H9 (cell line): ENCODE results near the gene SDR42E1. TPM values are rescaled to one million over a fixed set of nuclear protein-coding genes. Genes with fewer than 3 reads are reported as not detected.

ENCODE experiments used
- DNase-seq: peaks from one replicate; pipeline ENCODE4 v3.0.0-alpha.2; 2017
- H2AFZ ChIP-seq: one replicate; pipeline ENCODE4 v1.6.1; 2013; ENCODE audit warnings: mild to moderate bottlenecking, low read length, control low read depth, moderate library complexity
- H2AK5ac ChIP-seq: 2 replicates; pipeline ENCODE4 v1.6.1; 2013; ENCODE audit warnings: low read length, control low read depth, mixed read lengths; ENCODE audit not compliant: insufficient read length
- H2BK120ac ChIP-seq: one replicate; pipeline ENCODE4 v1.6.1; 2013; ENCODE audit warnings: low read depth, mild to moderate bottlenecking, low read length, control low read depth, inconsistent platforms; ENCODE audit not compliant: poor library complexity, severe bottlenecking
- H2BK12ac ChIP-seq: 2 replicates; pipeline ENCODE4 v1.6.1; 2013; ENCODE audit warnings: low read length, control low read depth, mixed read lengths, low read depth; ENCODE audit not compliant: insufficient read length
- H2BK15ac ChIP-seq: 2 replicates; pipeline ENCODE4 v1.6.1; 2013; ENCODE audit warnings: low read depth, low read length, control low read depth
- H2BK20ac ChIP-seq: one replicate; pipeline ENCODE4 v1.6.1; 2013; ENCODE audit warnings: low read depth, mild to moderate bottlenecking, low read length, control low read depth, inconsistent platforms; ENCODE audit not compliant: poor library complexity, severe bottlenecking
- H2BK5ac ChIP-seq: 2 replicates; pipeline ENCODE4 v1.6.1; 2013; ENCODE audit warnings: low read length, control low read depth, mixed read lengths; ENCODE audit not compliant: insufficient read length
- H3K14ac ChIP-seq: 2 replicates; pipeline ENCODE4 v1.6.1; 2013; ENCODE audit warnings: low read length, control low read depth; ENCODE audit not compliant: insufficient read depth
- H3K18ac ChIP-seq: 2 replicates; pipeline ENCODE4 v1.6.1; 2013; ENCODE audit warnings: low read depth, mild to moderate bottlenecking, mixed read lengths, low read length, control low read depth; ENCODE audit not compliant: insufficient read length
- H3K23ac ChIP-seq: 2 replicates; pipeline ENCODE4 v1.6.1; 2013; ENCODE audit warnings: low read length, control low read depth, mixed read lengths, low read depth; ENCODE audit not compliant: insufficient read length
- H3K23me2 ChIP-seq: 2 replicates; pipeline ENCODE4 v1.6.1; 2013; ENCODE audit warnings: low read depth, mild to moderate bottlenecking, mixed read lengths, low read length, control low read depth; ENCODE audit not compliant: insufficient read length, poor library complexity, severe bottlenecking
- H3K27ac ChIP-seq: 2 replicates; pipeline ENCODE4 v1.5.1; 2013; ENCODE audit warnings: low read length, control low read depth, mixed read lengths, low read depth; ENCODE audit not compliant: insufficient read length
- H3K27me3 ChIP-seq: 2 replicates; pipeline ENCODE4 v1.6.1; 2013; ENCODE audit warnings: low read length, control low read depth, inconsistent platforms; ENCODE audit not compliant: insufficient read depth
- H3K4ac ChIP-seq: 2 replicates; pipeline ENCODE4 v1.6.1; 2013; ENCODE audit warnings: low read depth, mild to moderate bottlenecking, control low read depth, inconsistent platforms, low read length, moderate library complexity
- H3K4me1 ChIP-seq: 2 replicates; pipeline ENCODE4 v1.6.1; 2013; ENCODE audit warnings: low read length, control low read depth, inconsistent platforms; ENCODE audit not compliant: insufficient read depth
- H3K4me2 ChIP-seq: 2 replicates; pipeline ENCODE4 v1.6.1; 2013; ENCODE audit warnings: low read length, control low read depth, mixed read lengths; ENCODE audit not compliant: insufficient read length, insufficient read depth
- H3K56ac ChIP-seq: 2 replicates; pipeline ENCODE4 v1.6.1; 2013; ENCODE audit warnings: low read depth, mild to moderate bottlenecking, mixed read lengths, low read length, control low read depth; ENCODE audit not compliant: insufficient read length
- H3K79me1 ChIP-seq: 2 replicates; pipeline ENCODE4 v1.6.1; 2013; ENCODE audit warnings: low read depth, mild to moderate bottlenecking, moderate library complexity, low read length, control low read depth, inconsistent platforms; ENCODE audit not compliant: insufficient read depth, poor library complexity, severe bottlenecking
- H3K79me2 ChIP-seq: 2 replicates; pipeline ENCODE4 v1.6.1; 2013; ENCODE audit warnings: low read length, control low read depth, inconsistent platforms; ENCODE audit not compliant: insufficient read depth
- H3K9ac ChIP-seq: 2 replicates; pipeline ENCODE4 v1.6.1; 2013; ENCODE audit warnings: low read length, control low read depth, mixed read lengths; ENCODE audit not compliant: insufficient read length; ENCODE audit errors: extremely low read depth
- H3K9me3 ChIP-seq: one replicate; pipeline ENCODE4 v1.6.1; 2013; ENCODE audit warnings: low read depth, low read length, inconsistent platforms; ENCODE audit not compliant: control insufficient read depth
- H3T11ph ChIP-seq: one replicate; pipeline ENCODE4 v1.6.1; 2013; ENCODE audit warnings: mild to moderate bottlenecking, low read length, control low read depth, inconsistent platforms
- H4K20me1 ChIP-seq: one replicate; pipeline ENCODE4 v1.6.1; 2013; ENCODE audit not compliant: control insufficient read depth, insufficient read length, insufficient read depth
- H4K5ac ChIP-seq: 2 replicates; pipeline ENCODE4 v1.6.1; 2013; ENCODE audit warnings: low read depth, mild to moderate bottlenecking, mixed read lengths, low read length, control low read depth; ENCODE audit not compliant: insufficient read length
- H4K8ac ChIP-seq: replicated peaks from 2 replicates; pipeline ENCODE4 v1.6.1; 2013; ENCODE audit warnings: low read length, control low read depth, mixed read lengths, low read depth; ENCODE audit not compliant: insufficient read length
- H4K91ac ChIP-seq: 2 replicates; pipeline ENCODE4 v1.6.1; 2013; ENCODE audit warnings: low read depth, mild to moderate bottlenecking, moderate library complexity, mixed read lengths, low read length, control low read depth; ENCODE audit not compliant: insufficient read length
- H3K27ac Mint-ChIP-seq, 3 experiments: 2 replicates in 2 of 3; 3 replicates in 1 of 3; pipeline ENCODE4 v1.8.0; 2020 to 2021; ENCODE audit warnings: mixed read lengths in 3 of 3, mild to moderate bottlenecking in 1 of 3, moderate library complexity in 1 of 3
- H3K27me3 Mint-ChIP-seq: 2 replicates; pipeline ENCODE4 v1.8.0; 2021; ENCODE audit warnings: low read depth, mild to moderate bottlenecking, moderate library complexity, mixed read lengths
- H3K36me3 Mint-ChIP-seq, 3 experiments: 2 replicates in 2 of 3; 3 replicates in 1 of 3; pipeline ENCODE4 v1.8.0; 2020 to 2021; ENCODE audit warnings: low read depth in 3 of 3, mixed read lengths in 3 of 3; ENCODE audit not compliant: insufficient read depth in 1 of 3
- H3K4me1 Mint-ChIP-seq, 2 experiments: 2 replicates each; pipeline ENCODE4 v1.8.0; 2020; ENCODE audit warnings: mixed read lengths in 2 of 2
- H3K4me3 Mint-ChIP-seq, 2 experiments: 2 replicates in 1 of 2; 3 replicates in 1 of 2; pipeline ENCODE4 v1.8.0; 2020 to 2021; ENCODE audit warnings: mild to moderate bottlenecking in 2 of 2, mixed read lengths in 2 of 2, moderate library complexity in 1 of 2
- H3K9me3 Mint-ChIP-seq, 2 experiments: 2 replicates in 1 of 2; 3 replicates in 1 of 2; pipeline ENCODE4 v1.8.0; 2020; ENCODE audit warnings: mild to moderate bottlenecking in 2 of 2, mixed read lengths in 2 of 2, moderate library complexity in 1 of 2
- WGBS: extraction: QIAGEN DNeasy Blood & Tissue Kit; methylation state at CpG from one replicate; pipeline ENCODE4 v1.1.7; 2013; ENCODE audit warnings: missing lambda C conversion rate, low lambda C conversion rate, mixed read lengths; ENCODE audit not compliant: insufficient read length; ENCODE audit errors: extremely low coverage; 5-methylcytosine and 5-hydroxymethylcytosine counted together
- total RNA-seq: library from RNA; stranded (reverse); gene quantifications from 2 replicates; pipeline ENCODE4 v1.2.1, GENCODE V29; 2021
- TF ChIP-seq, protein P1 (sequence below): fragments of 200-600 bp; sonication (generic); conservative IDR thresholded peaks from 3 replicates; pipeline ENCODE4 v1.8.0; 2021; ENCODE audit warnings: antibody characterized with exemption, mild to moderate bottlenecking

Gene SDR42E1
- total RNA-seq, 1 experiment from 2014 or later = not detected

GRCh38 chr16:82047787-82048186 is 36.5 kb upstream of the SDR42E1 start:
- Histone ChIP-seq H3K4ac (no peak overlapping the region), H3K23me2 (no peaks in the 10 kb centered on the region), H2AFZ (no peak overlapping the region), H2BK15ac (no peak overlapping the region), H3K14ac (no peak overlapping the region), H3K27me3 (no peaks in the 10 kb centered on the region), H3K18ac (no peak overlapping the region), H3K23ac (no peak overlapping the region), H2BK20ac (no peak overlapping the region), H4K8ac (no peak overlapping the region), H4K5ac (no peak overlapping the region), H3K79me1 (no peaks in the 10 kb centered on the region), H2AK5ac (no peak overlapping the region), H2BK12ac (no peak overlapping the region), H3K9ac (no peak overlapping the region), H3K4me2 (no peak overlapping the region), H2BK120ac (no peak overlapping the region), H3K4me1 (no peaks in the 10 kb centered on the region), H3K56ac (no peak overlapping the region), H2BK5ac (no peak overlapping the region), H3K27ac (no peak overlapping the region), H3T11ph (no peak overlapping the region), H4K20me1 (no peaks in the 10 kb centered on the region), H3K79me2 (no peaks in the 10 kb centered on the region), H4K91ac (no peak overlapping the region), H3K9me3 (no peaks in the 10 kb centered on the region)
- WGBS = no CpG with 5 or more reads among the region's 2 CpGs
- DNase-seq = no peak
- Mint-ChIP-seq H3K9me3 (no peaks in the 10 kb centered on the region), H3K4me3 (no peak overlapping the region), H3K27ac (no peak overlapping the region), H3K36me3 (no peaks in the 10 kb centered on the region), H3K27me3 (peaks cover 5% of the 10 kb centered on the region; the same call in 1 of the 2 replicates), H3K4me1 (no peaks in the 10 kb centered on the region; a peak in 1 of 4 replicates)
- TF ChIP-seq, protein P1, sequence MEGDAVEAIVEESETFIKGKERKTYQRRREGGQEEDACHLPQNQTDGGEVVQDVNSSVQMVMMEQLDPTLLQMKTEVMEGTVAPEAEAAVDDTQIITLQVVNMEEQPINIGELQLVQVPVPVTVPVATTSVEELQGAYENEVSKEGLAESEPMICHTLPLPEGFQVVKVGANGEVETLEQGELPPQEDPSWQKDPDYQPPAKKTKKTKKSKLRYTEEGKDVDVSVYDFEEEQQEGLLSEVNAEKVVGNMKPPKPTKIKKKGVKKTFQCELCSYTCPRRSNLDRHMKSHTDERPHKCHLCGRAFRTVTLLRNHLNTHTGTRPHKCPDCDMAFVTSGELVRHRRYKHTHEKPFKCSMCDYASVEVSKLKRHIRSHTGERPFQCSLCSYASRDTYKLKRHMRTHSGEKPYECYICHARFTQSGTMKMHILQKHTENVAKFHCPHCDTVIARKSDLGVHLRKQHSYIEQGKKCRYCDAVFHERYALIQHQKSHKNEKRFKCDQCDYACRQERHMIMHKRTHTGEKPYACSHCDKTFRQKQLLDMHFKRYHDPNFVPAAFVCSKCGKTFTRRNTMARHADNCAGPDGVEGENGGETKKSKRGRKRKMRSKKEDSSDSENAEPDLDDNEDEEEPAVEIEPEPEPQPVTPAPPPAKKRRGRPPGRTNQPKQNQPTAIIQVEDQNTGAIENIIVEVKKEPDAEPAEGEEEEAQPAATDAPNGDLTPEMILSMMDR = no peak
